Left ventricle myocardium inferior (tissue), 1 donor: ENCODE results near the gene MRPL42. TPM values are rescaled to one million over a fixed set of nuclear protein-coding genes. Genes with fewer than 3 reads are reported as not detected.
"Not testable (repeated sequence)": the region's sequence is repeated elsewhere in the genome, so short reads cannot be mapped to it uniquely, and the experiment has no call there.

Experiments
- DNase-seq: peaks from one replicate; pipeline ENCODE4 v3.0.0-alpha.2; 2020
- H3K27ac ChIP-seq: fragments of 200-600 bp; replicated peaks from 2 replicates; pipeline ENCODE4 v1.8.0; 2021
- H3K27me3 ChIP-seq: fragments of 200-600 bp; 2 replicates; pipeline ENCODE4 v1.8.0; 2021; ENCODE audit warnings: low read depth
- H3K36me3 ChIP-seq: fragments of 200-600 bp; 2 replicates; pipeline ENCODE4 v1.8.0; 2021
- H3K4me1 ChIP-seq: fragments of 200-600 bp; 2 replicates; pipeline ENCODE4 v1.8.0; 2021
- H3K4me3 ChIP-seq: fragments of 200-600 bp; 2 replicates; pipeline ENCODE4 v1.8.0; 2021; ENCODE audit warnings: mild to moderate bottlenecking, moderate library complexity
- H3K9me3 ChIP-seq: fragments of 200-600 bp; replicated peaks from 2 replicates; pipeline ENCODE4 v1.8.0; 2021
- CTCF ChIP-seq: fragments of 200-600 bp; IDR thresholded peaks from 2 replicates; pipeline ENCODE4 v1.8.0; 2021; ENCODE audit warnings: antibody characterized with exemption, mild to moderate bottlenecking, borderline replicate concordance
- intact Hi-C: fragments of 100-400 bp; cut with micrococcal nuclease; formaldehyde crosslinking; loops from one replicate; pipeline ENCODE4 v1.11.0; 2022
- total RNA-seq: library from RNA; stranded (reverse); fragmentation: NEBNext Ultra II Directional; extraction: Animal tissue kit (Norgen Biotek cat#: 25700); gene quantifications from one replicate; pipeline ENCODE4 v1.2.1, GENCODE V29; 2021
- donor health status: DM: no; HTN: yes; CAD: no; lungs with severe emphysema.

Gene MRPL42
- total RNA-seq, 1 donor from 2014 or later = 47.0 TPM

GRCh38 chr12:93552427-93552826 is 85.1 kb downstream of the MRPL42 start:
- Histone ChIP-seq H3K27ac (no peak overlapping the region), H3K4me1 (no peaks in the 10 kb centered on the region), H3K36me3 (no peaks in the 10 kb centered on the region), H3K9me3 (peaks cover 1% of the 10 kb centered on the region), H3K27me3 (no peaks in the 10 kb centered on the region), H3K4me3 (no peak overlapping the region)
- intact Hi-C loops = no loop called here
- TF ChIP-seq CTCF = no peak
- no peak for DNase-seq

- DNase-seq, intact Hi-C loops, H3K27me3 ChIP-seq, H3K36me3 ChIP-seq, H3K4me3 ChIP-seq, H3K27ac ChIP-seq, H3K4me1 ChIP-seq: not testable (repeated sequence)
- peaks cover 25% of the 10 kb centered on the region for H3K9me3 ChIP-seq
These were observed 90.6 kb downstream of the MRPL42 start for GRCh38 chr12:93557879-93558278.

- H3K36me3 ChIP-seq, DNase-seq, H3K27me3 ChIP-seq, H3K4me3 ChIP-seq, H3K4me1 ChIP-seq, intact Hi-C loops, H3K27ac ChIP-seq: not testable (repeated sequence)
- peaks cover 25% of the 10 kb centered on the region for H3K9me3 ChIP-seq
These were observed 91.4 kb downstream of the MRPL42 start for GRCh38 chr12:93558685-93559084.

GRCh38 chr12:93563807-93564538 is 96.7 kb downstream of the MRPL42 start:
- H3K9me3 ChIP-seq = peaks cover 8% of the 10 kb centered on the region
- no peak overlapping the region for H3K27ac ChIP-seq
- H3K4me1 ChIP-seq = no peaks in the 10 kb centered on the region
- DNase-seq = no peak
- peak; percentile 29 for TF ChIP-seq CTCF
- H3K4me3 ChIP-seq = no peak overlapping the region
- intact Hi-C loops = no loop called here
- H3K36me3 ChIP-seq = peaks cover 20% of the 10 kb centered on the region
- no peaks in the 10 kb centered on the region for H3K27me3 ChIP-seq

GRCh38 chr12:93565760-93566159 is 98.4 kb downstream of the MRPL42 start:
- Histone ChIP-seq H3K27ac (no peak overlapping the region), H3K4me1 (peaks cover 9% of the 10 kb centered on the region), H3K9me3 (peaks cover 4% of the 10 kb centered on the region), H3K36me3 (peaks cover 20% of the 10 kb centered on the region), H3K27me3 (no peaks in the 10 kb centered on the region), H3K4me3 (no peak overlapping the region)
- no peak for TF ChIP-seq CTCF
- DNase-seq = no peak
- intact Hi-C loops = loop anchor here (5.0 kb wide), 1 partner anchor 537 kb away; no protein-coding TSS in a partner anchor

Other genes with a start within 250 kb of the MRPL42 start
- gene NUDT4, start 89.6 kb upstream of the MRPL42 start, total RNA-seq = 283 TPM
- 86.3 TPM for gene UBE2N, start 25.6 kb upstream of the MRPL42 start, total RNA-seq
- 16.6 TPM for gene SOCS2, start 105.2 kb downstream of the MRPL42 start, total RNA-seq
- 46.4 TPM for gene CRADD, start 209.9 kb downstream of the MRPL42 start, total RNA-seq